SJCRH30 (cell line): ENCODE measurements around the gene ULBP1. TPM values are rescaled to one million over a fixed set of nuclear protein-coding genes. Genes with fewer than 3 reads are reported as not detected.
"Not testable (repeated sequence)": the region's sequence is repeated elsewhere in the genome, so short reads cannot be mapped to it uniquely, and the experiment has no call there.

Source experiments
- DNase-seq, 2 experiments: peaks; one replicate each; pipeline ENCODE4 v3.0.0-alpha.2; 2015 to 2020
- H3K27ac ChIP-seq: fragments of 250-450 bp; sonication (Bioruptor Pico); 2 replicates; pipeline ENCODE4 v1.5.1; 2020; ENCODE audit warnings: mild to moderate bottlenecking, moderate library complexity
- H3K27me3 ChIP-seq: fragments of 250-450 bp; sonication (Bioruptor Pico); 2 replicates; pipeline ENCODE4 v1.5.1; 2020; ENCODE audit warnings: mild to moderate bottlenecking, moderate library complexity
- H3K36me3 ChIP-seq: fragments of 250-450 bp; sonication (Bioruptor Pico); 2 replicates; pipeline ENCODE4 v1.5.1; 2020; ENCODE audit warnings: mild to moderate bottlenecking, moderate library complexity
- H3K4me1 ChIP-seq: fragments of 250-450 bp; sonication (Bioruptor Pico); 2 replicates; pipeline ENCODE4 v1.5.1; 2020; ENCODE audit warnings: mild to moderate bottlenecking, moderate library complexity
- H3K4me3 ChIP-seq: fragments of 250-450 bp; sonication (Bioruptor Pico); 2 replicates; pipeline ENCODE4 v1.5.1; 2020; ENCODE audit warnings: mild to moderate bottlenecking, moderate library complexity
- H3K9me3 ChIP-seq: fragments of 250-450 bp; sonication (Bioruptor Pico); replicated peaks from 2 replicates; pipeline ENCODE4 v1.5.1; 2020; ENCODE audit warnings: mild to moderate bottlenecking, moderate library complexity
- total RNA-seq: library from RNA; depleted of rRNA; stranded (reverse); fragments of >200 nt; shearing (Covaris generic); gene quantifications from 2 replicates; pipeline ENCODE4 v1.2.3, GENCODE V29; 2014; rRNA removed

Gene ULBP1, protein sequence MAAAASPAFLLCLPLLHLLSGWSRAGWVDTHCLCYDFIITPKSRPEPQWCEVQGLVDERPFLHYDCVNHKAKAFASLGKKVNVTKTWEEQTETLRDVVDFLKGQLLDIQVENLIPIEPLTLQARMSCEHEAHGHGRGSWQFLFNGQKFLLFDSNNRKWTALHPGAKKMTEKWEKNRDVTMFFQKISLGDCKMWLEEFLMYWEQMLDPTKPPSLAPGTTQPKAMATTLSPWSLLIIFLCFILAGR
- 0.99 and 1.7 TPM in 2 replicates for total RNA-seq

DNA sequence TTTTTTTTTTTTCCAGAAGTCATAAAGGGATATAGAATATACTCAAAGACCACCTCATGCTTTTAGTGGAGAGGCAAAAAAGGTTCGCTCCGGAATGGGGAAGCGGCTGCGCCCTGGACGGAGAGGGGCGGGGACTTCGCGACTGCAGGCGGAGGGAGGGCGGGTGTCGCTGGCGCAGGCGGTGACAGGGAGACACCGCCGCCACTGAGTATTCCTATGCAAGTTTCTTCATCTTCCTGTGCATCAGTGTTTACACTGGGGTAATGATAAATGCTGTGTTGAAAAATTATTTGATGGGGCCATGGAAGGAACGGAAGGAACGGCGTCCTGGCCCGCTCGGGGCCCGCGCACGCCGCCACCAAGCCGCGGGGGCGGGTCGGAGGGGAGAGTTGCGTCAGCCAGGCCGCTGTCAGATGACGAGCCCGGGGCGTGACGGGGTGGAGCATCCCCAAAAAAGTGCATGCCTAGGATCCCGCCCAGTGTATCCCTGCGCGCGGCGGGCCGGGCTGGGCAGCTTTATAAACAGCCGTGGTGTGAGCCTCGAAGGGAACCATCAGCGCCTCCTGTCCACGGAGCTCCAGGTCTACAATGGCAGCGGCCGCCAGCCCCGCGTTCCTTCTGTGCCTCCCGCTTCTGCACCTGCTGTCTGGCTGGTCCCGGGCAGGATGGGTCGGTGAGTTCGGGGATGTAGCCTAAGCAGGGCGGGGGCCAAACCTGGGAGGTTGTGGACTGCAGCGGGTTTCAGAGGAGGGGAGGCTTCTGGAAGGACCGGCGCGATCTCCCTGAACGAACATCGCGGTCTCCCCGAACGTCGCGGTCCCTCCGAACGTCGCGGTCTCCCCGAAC, at the start of gene ULBP1:
Gene ULBP1 (plus strand): TSS at position 482 of the 846 bp plus-strand sequence. CDS start 107 bp downstream, at position 589.
- H3K27me3 ChIP-seq, result 0 out of 2 replicates have a peak, but pooled peaks cover 4% of the 10 kb centered on the region
- H3K36me3 ChIP-seq, result no peaks in the 10 kb centered on the region
- peak; percentile 93 to 94 for DNase-seq
- peak within 1 kb of the TSS; percentile 62 for H3K4me3 ChIP-seq
- peaks cover 14% of the 10 kb centered on the region for H3K4me1 ChIP-seq
- no peaks in the 10 kb centered on the region for H3K9me3 ChIP-seq
- peak within 1 kb of the TSS; percentile 31 for H3K27ac ChIP-seq

DNA sequence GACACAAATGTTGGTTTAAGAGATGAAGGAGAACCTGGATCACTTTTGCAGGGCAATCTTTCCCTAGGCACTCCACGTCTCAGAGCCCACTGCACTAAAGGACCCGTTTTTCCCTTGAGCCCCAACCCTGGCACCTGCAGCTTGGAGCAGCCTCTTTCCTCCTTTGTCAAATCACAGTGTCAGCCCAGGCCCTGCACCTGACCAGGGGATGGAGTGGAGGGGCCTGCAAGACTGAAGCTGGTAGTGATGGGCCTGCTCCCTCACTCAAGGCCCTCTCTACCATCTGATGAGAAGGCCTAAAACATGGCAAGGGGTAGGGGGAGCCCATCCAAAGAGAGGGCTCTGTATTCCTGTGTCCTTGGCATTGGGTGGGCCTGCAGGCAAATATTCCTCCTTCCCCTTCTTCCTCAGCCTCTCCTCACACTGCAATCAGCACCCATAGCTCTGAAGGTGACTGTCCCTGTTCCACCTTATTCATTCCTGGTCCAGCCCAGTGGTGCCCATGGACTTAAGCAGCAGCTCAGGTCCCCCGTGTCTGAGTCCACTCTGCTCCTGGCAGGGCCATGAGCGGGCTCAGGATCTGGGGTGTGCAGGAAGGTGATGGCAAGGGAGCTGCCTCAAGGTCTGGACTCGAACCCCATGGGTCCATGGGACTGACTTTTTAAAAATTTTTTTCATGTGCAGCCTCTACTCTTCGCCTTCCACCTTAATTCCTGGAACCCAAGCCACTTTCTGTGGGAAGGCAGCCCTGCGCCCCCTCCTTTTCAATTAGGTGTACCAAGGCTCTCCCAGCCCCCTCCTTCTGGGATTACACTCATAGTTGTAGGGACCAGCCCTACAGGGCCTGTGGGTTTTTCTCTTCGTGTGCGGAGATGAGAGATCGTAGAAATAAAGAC, 47.5 kb upstream of the ULBP1 start:
- no peak overlapping the region for H3K27ac ChIP-seq
- no peaks in the 10 kb centered on the region for H3K9me3 ChIP-seq
- no peaks in the 10 kb centered on the region for H3K36me3 ChIP-seq
- no peak for DNase-seq
- no peaks in the 10 kb centered on the region for H3K4me1 ChIP-seq
- no peak overlapping the region for H3K4me3 ChIP-seq
- H3K27me3 ChIP-seq, result peaks cover 16% of the 10 kb centered on the region

DNA sequence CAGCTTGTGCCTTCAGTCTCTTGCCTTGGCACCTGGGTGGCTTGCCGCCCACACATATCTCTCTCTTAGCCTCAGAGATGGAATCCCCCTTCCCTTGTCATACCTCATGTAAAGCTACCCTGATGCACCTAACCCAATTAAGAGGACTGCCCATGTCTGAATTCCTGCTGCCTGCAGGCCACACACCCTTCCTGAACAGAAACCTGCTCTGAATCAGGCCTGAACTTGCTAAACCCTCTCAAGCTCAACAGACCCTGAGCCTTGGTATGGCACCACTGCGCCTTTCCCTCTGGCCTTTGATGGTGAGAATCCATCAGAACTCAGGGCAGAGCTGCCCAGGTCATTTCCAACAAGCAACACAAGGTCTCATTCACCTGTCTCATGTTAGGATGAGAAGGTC, 46.1 kb upstream of the ULBP1 start:
- Histone ChIP-seq H3K4me1 (no peaks in the 10 kb centered on the region), H3K27ac (no peak overlapping the region), H3K9me3 (no peaks in the 10 kb centered on the region), H3K27me3 (peaks cover 10% of the 10 kb centered on the region), H3K4me3 (no peak overlapping the region), H3K36me3 (no peaks in the 10 kb centered on the region)
- no peak for DNase-seq

GRCh38 chr6:149918151-149918905, 45.4 kb upstream of the ULBP1 start:
- H3K4me3 ChIP-seq, result no peak overlapping the region
- no peak overlapping the region for H3K27ac ChIP-seq
- DNase-seq, result no peak
- H3K9me3 ChIP-seq, result no peaks in the 10 kb centered on the region
- H3K36me3 ChIP-seq, result no peaks in the 10 kb centered on the region
- H3K27me3 ChIP-seq, result peaks cover 10% of the 10 kb centered on the region
- no peaks in the 10 kb centered on the region for H3K4me1 ChIP-seq

DNA sequence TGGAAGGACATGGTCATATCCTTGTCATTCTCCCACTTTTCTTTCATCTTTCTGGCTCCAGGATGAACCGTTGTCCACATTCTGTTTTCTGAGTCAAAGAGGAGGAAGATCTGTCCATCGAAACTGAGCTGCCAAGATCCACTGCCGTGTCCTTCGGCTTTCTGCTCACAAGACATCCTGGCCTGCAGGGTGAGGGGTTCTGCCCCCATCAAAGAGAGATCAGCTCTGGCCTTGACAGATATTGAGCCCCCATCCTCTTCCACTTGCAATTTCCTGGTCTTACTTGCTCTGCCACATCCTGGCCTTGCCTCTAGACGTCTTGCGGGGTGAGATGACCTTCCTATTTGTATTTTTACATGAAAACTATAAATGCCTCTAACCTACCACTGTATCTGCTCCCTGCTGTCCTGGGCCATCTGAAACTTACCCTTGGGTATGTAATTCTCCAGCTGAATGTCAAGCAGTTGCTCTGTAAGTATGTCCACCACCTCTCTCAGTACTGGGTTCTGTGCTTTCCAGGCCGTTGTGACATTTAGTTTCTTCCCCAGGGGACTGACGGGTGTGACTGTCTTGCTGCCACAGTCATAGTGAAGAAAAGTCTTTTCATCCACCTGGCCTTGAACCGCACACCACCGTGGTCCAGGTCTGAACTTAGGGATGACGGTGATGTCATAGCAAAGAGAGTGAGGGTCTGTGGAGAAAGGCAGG, 44.5 kb upstream of the ULBP1 start:
- not testable (repeated sequence) for H3K4me3 ChIP-seq, H3K36me3 ChIP-seq, H3K4me1 ChIP-seq, DNase-seq, H3K27ac ChIP-seq, H3K9me3 ChIP-seq, H3K27me3 ChIP-seq

GRCh38 chr6:149919834-149920225, 43.9 kb upstream of the ULBP1 start:
- H3K4me3 ChIP-seq, result no peak overlapping the region
- no peaks in the 10 kb centered on the region for H3K36me3 ChIP-seq
- no peak for DNase-seq
- no peak overlapping the region for H3K27ac ChIP-seq
- peaks cover 10% of the 10 kb centered on the region for H3K27me3 ChIP-seq
- no peaks in the 10 kb centered on the region for H3K4me1 ChIP-seq
- H3K9me3 ChIP-seq, result no peaks in the 10 kb centered on the region

- Histone ChIP-seq H3K4me3 (no peak overlapping the region), H3K9me3 (no peaks in the 10 kb centered on the region), H3K27ac (no peak overlapping the region), H3K4me1 (peaks cover 3% of the 10 kb centered on the region; the same call in 1 of the 2 replicates), H3K27me3 (peaks cover 5% of the 10 kb centered on the region; the same call in 1 of the 2 replicates), H3K36me3 (no peaks in the 10 kb centered on the region)
- no peak for DNase-seq
Measured at GRCh38 chr6:149921361-149921760, 42.4 kb upstream of the ULBP1 start.

- H3K4me1 ChIP-seq, H3K4me3 ChIP-seq, DNase-seq, H3K36me3 ChIP-seq, H3K9me3 ChIP-seq, H3K27me3 ChIP-seq, H3K27ac ChIP-seq: not testable (repeated sequence)
Measured at GRCh38 chr6:149922091-149922490, 41.7 kb upstream of the ULBP1 start.

GRCh38 chr6:149922642-149923326, 41.0 kb upstream of the ULBP1 start, which contains the start of gene RAET1G:
RAET1G (minus strand) TSS chr6:149923121; CDS start chr6:149923010, 111 bp downstream.
- no peaks in the 10 kb centered on the region for H3K36me3 ChIP-seq
- peak; percentile 93 to 94 for DNase-seq
- H3K9me3 ChIP-seq, result no peaks in the 10 kb centered on the region
- no peak within 1 kb of the TSS for H3K27ac ChIP-seq
- peaks cover 5% of the 10 kb centered on the region; the same call in 1 of the 2 replicates for H3K27me3 ChIP-seq
- peaks cover 3% of the 10 kb centered on the region; the same call in 1 of the 2 replicates for H3K4me1 ChIP-seq
- H3K4me3 ChIP-seq, result peak within 1 kb of the TSS; percentile 55

DNA sequence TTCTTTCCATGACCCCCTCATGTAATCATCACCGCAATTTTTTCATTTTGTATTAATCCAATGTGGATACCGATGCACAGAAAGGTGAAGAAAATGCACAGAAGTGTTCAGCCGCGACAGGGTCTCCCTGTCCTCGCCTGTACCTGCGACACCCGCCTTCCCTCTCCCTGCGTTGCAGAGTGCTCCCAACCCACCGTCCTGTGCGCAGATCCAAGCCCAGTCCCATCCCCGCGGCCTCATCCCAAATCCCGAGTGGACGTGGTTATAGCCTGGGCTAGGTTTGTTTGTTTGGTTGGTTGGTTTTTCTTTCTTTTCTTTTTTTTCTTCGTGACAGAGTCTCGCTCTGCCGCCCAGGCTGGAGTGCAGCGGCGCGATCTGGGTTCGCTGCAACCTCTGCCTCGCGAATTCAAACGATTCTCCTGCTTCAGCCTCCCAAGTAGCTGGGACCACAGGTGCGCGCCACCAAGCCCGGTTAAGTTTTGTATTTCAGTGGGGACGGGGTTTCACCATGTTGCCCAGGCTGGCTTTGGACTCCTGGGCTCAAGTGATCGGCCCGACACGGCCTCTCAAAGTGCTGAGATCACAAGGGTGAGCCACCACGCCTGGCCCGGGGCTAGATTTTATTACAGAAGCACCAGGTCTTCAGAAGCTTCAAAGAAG, 40.3 kb upstream of the ULBP1 start:
- Histone ChIP-seq H3K36me3 (no peaks in the 10 kb centered on the region), H3K9me3 (no peaks in the 10 kb centered on the region), H3K4me1 (peaks cover 3% of the 10 kb centered on the region; the same call in 1 of the 2 replicates), H3K27ac (no peak overlapping the region), H3K27me3 (peaks cover 5% of the 10 kb centered on the region; the same call in 1 of the 2 replicates), H3K4me3 (peak overlapping the region; percentile 55)
- no peak for DNase-seq

DNA sequence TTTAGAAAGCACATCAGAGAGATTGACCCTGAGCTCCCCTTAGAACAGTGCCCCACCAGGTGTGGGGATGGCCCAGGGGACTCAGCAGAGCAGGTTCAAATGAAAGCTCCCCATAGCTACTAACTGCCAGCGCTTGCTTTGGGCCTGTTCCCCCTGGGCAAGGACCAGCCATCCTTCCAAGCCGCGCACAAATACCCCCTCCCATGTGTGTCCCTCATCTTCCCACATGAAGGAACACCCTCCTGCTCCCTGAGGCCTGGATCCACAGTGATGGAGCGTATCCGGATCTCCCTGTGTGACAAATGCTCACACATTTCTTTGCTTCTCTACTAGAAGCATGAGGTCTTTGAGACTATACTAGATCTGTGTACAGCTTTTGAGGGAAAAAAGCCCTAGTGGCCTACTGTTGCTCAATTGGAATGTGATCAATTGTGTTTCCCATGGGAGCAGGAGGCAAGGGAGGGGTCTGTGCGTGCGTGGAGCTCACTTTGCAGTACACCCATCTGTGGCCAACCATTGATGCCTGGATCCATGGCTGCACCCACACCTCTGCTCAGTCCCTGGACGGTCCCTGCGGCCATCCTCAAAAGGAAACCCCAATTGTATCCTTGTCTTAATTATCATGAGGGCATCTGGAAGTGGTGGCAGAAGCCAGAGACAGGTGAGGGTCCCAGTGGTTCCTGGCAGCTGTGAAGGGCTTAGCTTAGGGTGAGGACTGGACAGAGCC, 39.4 kb upstream of the ULBP1 start:
- H3K36me3 ChIP-seq, result no peaks in the 10 kb centered on the region
- no peak overlapping the region for H3K27ac ChIP-seq
- H3K4me1 ChIP-seq, result peaks cover 3% of the 10 kb centered on the region; the same call in 1 of the 2 replicates
- H3K4me3 ChIP-seq, result no peak overlapping the region
- peaks cover 5% of the 10 kb centered on the region; the same call in 1 of the 2 replicates for H3K27me3 ChIP-seq
- H3K9me3 ChIP-seq, result no peaks in the 10 kb centered on the region
- DNase-seq, result no peak

- peaks cover 9% of the 10 kb centered on the region for H3K27me3 ChIP-seq
- no peak overlapping the region for H3K27ac ChIP-seq
- DNase-seq, result no peak
- H3K4me1 ChIP-seq, result peaks cover 3% of the 10 kb centered on the region; the same call in 1 of the 2 replicates
- H3K4me3 ChIP-seq, result no peak overlapping the region
- no peaks in the 10 kb centered on the region for H3K36me3 ChIP-seq
- H3K9me3 ChIP-seq, result no peaks in the 10 kb centered on the region
Measured at GRCh38 chr6:149924933-149925252, 38.9 kb upstream of the ULBP1 start.
